Right lobe of liver (tissue), 6 donors: Measurements from ENCODE around the gene CANX. TPM values are rescaled to one million over a fixed set of nuclear protein-coding genes. Genes with fewer than 3 reads are reported as not detected.

Experiments used
- ATAC-seq, 4 donors: fragments of 200-7000 bp; cut with Tn5 transposase; one replicate each; pipeline ENCODE4 v1.9.1; 2020; ENCODE audit warnings: mild to moderate bottlenecking in 4 of 4, moderate library complexity in 4 of 4
- DNase-seq, 3 donors: peaks; one replicate each; pipeline ENCODE4 v3.0.0-alpha.2; 2020
- H3K27ac ChIP-seq, 3 donors: fragments of 200-600 bp; one replicate each; pipeline ENCODE4 v1.8.0; 2022
- H3K27me3 ChIP-seq, 2 donors: fragments of 200-600 bp; one replicate each; pipeline ENCODE4 v1.8.0; 2022
- H3K36me3 ChIP-seq, 4 donors: fragments of 200-600 bp; sonication (generic) in 1 of 4; one replicate each; pipeline versions ENCODE4 v1.5.1 to v1.8.0; 2017 to 2022; ENCODE audit warnings: control low read depth in 1 of 4
- H3K4me1 ChIP-seq, 4 donors: fragments of 200-600 bp; sonication (generic) in 1 of 4; one replicate each; pipeline versions ENCODE4 v1.5.1 to v1.8.0; 2017 to 2022; ENCODE audit warnings: control low read depth in 1 of 4
- H3K4me3 ChIP-seq, 3 donors: fragments of 200-600 bp; one replicate each; pipeline ENCODE4 v1.8.0; 2022
- H3K9me3 ChIP-seq, 4 donors: fragments of 200-600 bp; sonication (generic) in 1 of 4; one replicate each; pipeline versions ENCODE4 v1.5.1 to v1.8.0; 2017 to 2022; ENCODE audit warnings: control low read depth in 1 of 4
- CTCF ChIP-seq, 4 donors: fragments of 200-600 bp in 3 of 4; fragments of 450-650 bp in 1 of 4; IDR thresholded peaks; one replicate each; pipeline versions ENCODE4 v1.5.1 to v1.8.0; 2016 to 2022; ENCODE audit warnings: antibody characterized with exemption in 4 of 4, mild to moderate bottlenecking in 2 of 4
- POLR2A ChIP-seq: fragments of 450-650 bp; IDR thresholded peaks from one replicate; pipeline ENCODE4 v1.6.1; 2017; ENCODE audit warnings: antibody characterized with exemption, mild to moderate bottlenecking
- WGBS: methylation state at CpG from one replicate; pipeline ENCODE4 v1.1.6; 2018; ENCODE audit warnings: low coverage, low lambda C conversion rate; ENCODE audit not compliant: insufficient coverage; ENCODE audit errors: missing lambda C conversion rate; 5-methylcytosine and 5-hydroxymethylcytosine counted together
- intact Hi-C, 2 donors: fragments of 100-400 bp; cut with DNase I; formaldehyde crosslinking; loops; one replicate each; pipeline versions ENCODE4 v1.11.2 to v1.14.1; 2022
- total RNA-seq, 6 experiments: library from RNA; depleted of rRNA in 2 of 6; stranded (reverse); fragments of >200 nt in 2 of 6; fragmentation: NEBNext Ultra II Directional in 3 of 6; extraction: Animal tissue kit (Norgen Biotek cat#: 25700) in 3 of 6; gene quantifications; one replicate each; pipeline versions ENCODE4 v1.1.0 to v1.2.4, GENCODE V29; 2016 to 2023
- donor health status: DM: no; HTN: yes; CAD: no.
- donor health status: DM: no; HTN: no; CAD: no.
- donor health status: DM: no; HTN: no; CAD: no.
- donor health status: DM: no; HTN: yes; CAD: no.
- donor health status: DM: no; HTN: yes; CAD: no.

Gene CANX
- total RNA-seq, 6 experiments from 2014 or later: 363 to 606 (median 456) TPM

GRCh38 chr5:179773686-179774040 lies 74.9 kb downstream of the CANX start:
- no peak for DNase-seq
- intact Hi-C loops: no loop called here
- H3K27ac ChIP-seq: no peak overlapping the region
- H3K9me3 ChIP-seq: no peaks in the 10 kb centered on the region
- H3K4me1 ChIP-seq: no peaks in the 10 kb centered on the region
- no peak overlapping the region for H3K4me3 ChIP-seq
- peaks cover 0 to 76% (median 22%) of the 10 kb centered on the region in 4 donors for H3K36me3 ChIP-seq
- no peak for ATAC-seq
- 98% methylated on average over 7 of the region's 9 CpGs for WGBS
- no peak for TF ChIP-seq CTCF (IDR thresholded peaks at IDR 0.05)
- no peak for TF ChIP-seq POLR2A
- H3K27me3 ChIP-seq: no peaks in the 10 kb centered on the region

GRCh38 chr5:179774442-179774841 lies 75.7 kb downstream of the CANX start:
- peaks cover 0 to 68% (median 19%) of the 10 kb centered on the region in 4 donors for H3K36me3 ChIP-seq
- no peaks in the 10 kb centered on the region for H3K9me3 ChIP-seq
- no peaks in the 10 kb centered on the region for H3K4me1 ChIP-seq
- ATAC-seq (peak in 2 of 4 donors; percentile 7 to 10), DNase-seq (no peak)
- no peaks in the 10 kb centered on the region for H3K27me3 ChIP-seq
- WGBS: 100% methylated on average over 1 of the region's 12 CpGs
- intact Hi-C loops: no loop called here
- H3K4me3 ChIP-seq: no peak overlapping the region
- no peak overlapping the region for H3K27ac ChIP-seq
- TF ChIP-seq CTCF (IDR thresholded peaks at IDR 0.05) (no peak), POLR2A (no peak)

DNA sequence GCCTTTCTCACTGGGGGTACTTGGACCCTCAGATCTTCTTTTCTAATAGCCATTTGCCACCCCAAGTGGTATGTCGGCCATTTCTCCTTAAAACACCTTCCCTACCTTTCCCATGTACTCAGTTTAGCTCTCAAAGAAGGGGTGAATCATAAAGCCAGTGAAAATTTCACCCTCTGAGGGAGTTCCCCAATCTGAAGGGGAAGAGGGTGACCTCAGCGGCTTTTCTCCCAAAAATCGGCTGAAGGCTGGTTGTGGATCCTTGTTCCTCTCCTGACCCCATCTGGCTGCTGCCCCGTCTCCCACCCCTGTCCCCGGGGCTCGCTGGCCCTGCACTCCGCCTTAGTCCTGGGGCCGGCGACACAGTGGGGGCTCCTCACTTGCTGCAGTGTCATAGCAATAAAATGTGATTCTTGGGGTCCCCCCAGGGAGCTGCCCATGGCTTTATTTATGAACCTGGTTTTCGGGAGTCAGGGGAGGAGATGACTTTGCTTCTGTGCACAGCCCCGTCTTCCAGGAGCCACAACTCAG lies 77.7 kb downstream of the CANX start:
- H3K27ac ChIP-seq: no peak overlapping the region
- H3K4me1 ChIP-seq: no peaks in the 10 kb centered on the region
- H3K36me3 ChIP-seq: peaks cover 0 to 52% (median 13%) of the 10 kb centered on the region in 4 donors
- no peak for DNase-seq
- intact Hi-C loops: no loop called here
- ATAC-seq: peak in 1 of 4 donors; percentile 21
- TF ChIP-seq POLR2A: no peak
- TF ChIP-seq CTCF (IDR thresholded peaks at IDR 0.05): no peak
- H3K27me3 ChIP-seq: no peaks in the 10 kb centered on the region
- WGBS: 88% methylated on average over 8 of the region's 11 CpGs
- H3K9me3 ChIP-seq: no peaks in the 10 kb centered on the region
- no peak overlapping the region for H3K4me3 ChIP-seq

DNA sequence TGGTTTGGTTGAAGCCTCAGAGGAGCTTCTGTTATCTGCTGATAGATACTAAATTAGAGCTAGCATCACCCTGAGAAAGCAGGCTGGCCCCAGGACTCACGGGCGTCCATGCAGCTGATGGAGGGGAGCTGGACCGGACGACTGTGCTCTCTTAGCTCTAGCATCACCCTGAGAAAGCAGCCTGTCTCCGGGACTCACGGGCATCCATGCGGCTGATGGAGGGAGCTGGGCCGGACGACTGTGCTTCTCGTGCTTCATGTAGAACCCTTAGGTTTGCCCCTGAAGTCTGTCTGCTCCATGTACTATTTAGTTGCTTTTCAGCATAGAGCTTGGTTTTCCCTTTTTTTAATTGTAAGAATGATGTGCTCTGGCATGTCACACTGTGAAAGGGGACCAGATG lies 78.7 kb downstream of the CANX start:
- intact Hi-C loops: no loop called here
- DNase-seq: no peak
- Histone ChIP-seq H3K4me3 (no peak overlapping the region), H3K4me1 (no peaks in the 10 kb centered on the region), H3K36me3 (peaks cover 0 to 42% (median 6%) of the 10 kb centered on the region in 4 donors), H3K27ac (no peak overlapping the region), H3K9me3 (no peaks in the 10 kb centered on the region), H3K27me3 (no peaks in the 10 kb centered on the region)
- TF ChIP-seq CTCF (IDR thresholded peaks at IDR 0.05): no peak
- TF ChIP-seq POLR2A: no peak
- 87% methylated on average over 7 of the region's 10 CpGs for WGBS
- ATAC-seq: no peak

- Histone ChIP-seq H3K4me1 (no peaks in the 10 kb centered on the region), H3K4me3 (no peak overlapping the region), H3K27ac (no peak overlapping the region), H3K36me3 (peaks cover 0 to 37% (median 6%) of the 10 kb centered on the region in 4 donors), H3K27me3 (no peaks in the 10 kb centered on the region), H3K9me3 (no peaks in the 10 kb centered on the region)
- WGBS: 65% methylated on average over 9 of the region's 9 CpGs
- peak in 3 of 4 donors; percentile 34 to 54 (median 34) for ATAC-seq
- no peak for TF ChIP-seq CTCF (IDR thresholded peaks at IDR 0.05)
- TF ChIP-seq POLR2A: no peak
- intact Hi-C loops: no loop called here
- no peak for DNase-seq
These were observed 79.1 kb downstream of the CANX start for GRCh38 chr5:179777909-179778308.
